GM18526 (cell line): ENCODE measurements around the gene FAM111A.

Source experiments
- POLR2A ChIP-seq: IDR thresholded peaks from 3 replicates; pipeline ENCODE4 v1.6.1; 2011; ENCODE audit not compliant: insufficient read length; ENCODE audit errors: extremely low read depth

Gene FAM111A

DNA sequence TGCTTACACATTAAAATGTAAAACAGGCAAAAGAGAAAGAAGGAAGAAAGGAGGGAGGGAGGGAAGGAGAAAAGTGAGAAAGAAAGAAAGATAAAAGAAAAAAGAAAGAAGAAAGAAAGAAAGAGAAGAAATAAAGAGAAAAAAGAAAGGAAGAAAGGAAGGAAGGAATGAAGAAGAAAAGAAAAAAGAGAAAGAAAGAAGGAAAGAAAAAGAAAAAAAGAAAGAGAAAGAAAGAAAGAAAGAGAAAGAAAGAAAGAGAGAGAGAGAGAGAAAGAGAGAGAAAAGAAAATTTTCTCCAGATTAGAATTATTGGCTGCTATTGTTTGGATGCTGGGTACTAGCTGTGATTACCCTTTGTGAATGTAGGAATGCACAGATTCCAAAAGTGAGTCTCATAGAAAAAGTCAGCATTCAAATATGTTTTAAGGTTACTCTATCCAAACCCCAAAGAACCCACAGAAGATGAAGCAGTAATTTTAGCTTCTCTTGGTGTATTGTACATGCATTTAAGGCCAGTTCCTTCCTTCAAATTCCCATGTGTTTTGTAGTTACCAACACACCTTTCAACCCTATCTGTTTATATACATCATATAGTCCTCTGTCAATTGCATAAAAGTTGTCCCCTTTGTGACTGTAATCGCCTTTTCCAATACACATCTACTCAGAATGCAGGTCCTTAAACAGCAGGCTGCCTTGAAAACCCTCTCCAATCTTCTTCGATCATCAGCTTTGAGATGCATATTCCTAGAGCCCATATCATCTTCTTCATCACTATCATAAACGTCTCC, 789 bp upstream of the FAM111A start:
- no peak for TF ChIP-seq POLR2A

DNA sequence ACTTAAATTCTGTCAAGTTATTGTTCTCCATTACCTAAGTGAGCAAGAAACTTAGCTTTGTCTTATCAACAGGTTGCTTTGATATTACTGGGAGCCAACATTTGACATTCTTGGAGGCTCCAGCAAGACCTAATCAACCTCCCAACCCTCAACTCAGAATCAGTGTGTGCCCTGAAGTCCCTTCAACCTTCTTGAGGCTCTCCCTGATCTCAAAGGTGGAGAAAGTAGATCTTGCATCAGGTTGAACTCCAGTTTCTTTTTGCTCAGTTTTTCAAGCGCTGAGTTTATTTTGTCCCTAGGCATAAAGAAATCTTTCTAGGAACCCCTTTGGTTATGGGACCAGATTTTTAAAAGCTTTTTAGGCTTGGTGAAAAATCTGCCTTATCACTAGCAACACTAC, 1.4 kb downstream of the FAM111A start:
- no peak for TF ChIP-seq POLR2A

DNA sequence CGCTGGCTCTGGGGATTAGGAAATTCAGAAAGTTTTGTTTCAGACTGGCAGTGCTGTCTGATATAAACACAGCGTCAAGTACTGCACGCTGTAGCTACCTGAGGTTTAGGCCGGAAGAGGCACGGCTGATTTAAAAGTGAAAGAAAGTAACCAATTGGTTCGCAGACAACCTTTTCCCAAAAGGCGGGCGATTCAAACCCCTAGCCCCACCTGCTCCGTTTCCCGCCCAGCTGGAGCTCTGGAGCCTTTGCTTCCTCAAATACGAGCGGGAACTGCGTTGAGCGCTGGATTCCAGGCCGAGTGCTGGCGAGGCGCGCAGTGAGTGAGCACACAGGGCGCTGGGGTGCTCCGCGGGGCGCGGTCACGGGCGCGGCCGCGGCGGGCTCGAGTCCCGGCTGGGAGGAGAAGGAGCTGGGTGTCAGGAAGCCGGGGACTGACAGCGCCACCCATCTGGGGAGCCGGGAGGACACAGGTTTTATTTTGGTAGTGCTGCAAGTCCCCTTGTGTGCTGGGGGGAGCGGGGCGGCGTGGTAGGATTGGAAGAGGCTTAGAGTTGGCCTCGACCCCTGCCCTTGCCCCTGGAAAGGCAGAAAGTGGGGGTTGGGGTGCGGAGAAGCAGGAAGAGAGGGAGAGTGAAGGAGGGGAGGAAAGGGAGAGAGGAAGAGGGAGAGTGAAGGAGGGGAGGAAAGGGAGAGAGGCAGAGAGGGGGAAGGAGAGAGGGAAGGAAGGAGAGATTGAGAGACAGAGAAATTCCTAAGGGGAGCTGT, 2.1 kb downstream of the FAM111A start:
- TF ChIP-seq POLR2A, result peak; percentile 63

DNA sequence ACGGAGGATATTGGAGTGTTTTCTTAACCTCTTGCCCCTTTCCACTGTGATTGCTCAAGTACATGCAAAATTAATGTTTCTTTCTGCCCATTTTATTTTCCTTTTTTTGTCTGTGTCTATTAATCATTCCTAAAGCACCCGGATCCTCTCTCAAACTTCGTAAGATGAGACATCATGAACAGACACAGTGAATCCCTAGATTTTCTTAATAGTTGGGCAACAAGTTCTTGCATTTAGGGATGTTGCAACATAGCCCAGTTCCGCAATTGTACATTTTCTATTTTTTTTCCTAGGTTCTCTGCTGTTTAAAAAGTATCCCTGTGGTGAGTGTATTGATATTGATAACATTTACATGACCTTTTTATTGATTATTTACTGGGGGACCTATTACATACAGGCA, 2.9 kb downstream of the FAM111A start:
- TF ChIP-seq POLR2A, result no peak

DNA sequence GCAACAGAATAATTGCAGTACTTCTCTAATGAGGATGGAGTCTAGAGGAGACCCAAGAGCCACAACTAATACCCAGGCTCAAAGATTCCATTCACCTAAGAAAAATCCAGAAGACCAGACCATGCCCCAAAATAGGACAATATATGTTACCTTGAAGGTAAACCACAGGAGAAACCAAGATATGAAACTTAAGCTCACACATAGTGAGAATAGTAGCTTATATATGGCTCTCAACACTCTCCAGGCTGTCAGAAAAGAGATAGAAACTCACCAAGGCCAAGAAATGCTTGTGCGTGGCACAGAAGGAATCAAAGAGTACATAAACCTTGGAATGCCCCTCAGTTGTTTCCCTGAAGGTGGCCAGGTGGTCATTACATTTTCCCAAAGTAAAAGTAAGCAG, 9.1 kb downstream of the FAM111A start:
- TF ChIP-seq POLR2A, result no peak

DNA sequence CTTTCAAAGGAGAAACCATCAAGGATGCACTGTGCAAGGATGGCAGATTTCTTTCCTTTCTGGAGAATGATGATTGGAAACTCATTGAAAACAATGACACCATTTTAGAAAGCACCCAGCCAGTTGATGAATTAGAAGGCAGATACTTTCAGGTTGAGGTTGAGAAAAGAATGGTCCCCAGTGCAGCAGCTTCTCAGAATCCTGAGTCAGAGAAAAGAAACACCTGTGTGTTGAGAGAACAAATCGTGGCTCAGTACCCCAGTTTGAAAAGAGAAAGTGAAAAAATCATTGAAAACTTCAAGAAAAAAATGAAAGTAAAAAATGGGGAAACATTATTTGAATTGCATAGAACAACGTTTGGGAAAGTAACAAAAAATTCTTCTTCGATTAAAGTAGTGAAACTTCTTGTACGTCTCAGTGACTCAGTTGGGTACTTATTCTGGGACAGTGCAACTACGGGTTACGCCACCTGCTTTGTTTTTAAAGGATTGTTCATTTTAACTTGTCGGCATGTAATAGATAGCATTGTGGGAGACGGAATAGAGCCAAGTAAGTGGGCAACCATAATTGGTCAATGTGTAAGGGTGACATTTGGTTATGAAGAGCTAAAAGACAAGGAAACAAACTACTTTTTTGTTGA, 9.8 kb downstream of the FAM111A start:
- no peak for TF ChIP-seq POLR2A

DNA sequence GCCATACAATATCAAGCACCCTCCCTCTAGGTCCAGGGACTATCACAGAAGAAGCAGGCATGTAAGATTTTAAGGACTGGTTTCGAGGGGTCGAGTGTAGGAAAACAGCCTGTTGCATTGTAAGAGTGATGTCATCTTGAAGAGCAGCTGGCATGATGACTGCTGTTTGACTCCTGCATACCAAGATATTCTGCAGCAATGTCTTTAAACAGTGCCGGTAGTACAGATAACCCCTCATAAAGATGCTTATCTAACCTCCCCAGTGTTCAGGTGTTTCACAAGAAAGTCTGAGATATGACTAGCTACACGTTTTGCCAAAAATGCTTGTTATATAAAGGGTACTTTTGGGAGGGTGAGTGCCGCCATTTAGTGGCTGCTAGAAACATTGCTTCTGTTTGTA, 12.0 kb downstream of the FAM111A start:
- no peak for TF ChIP-seq POLR2A

DNA sequence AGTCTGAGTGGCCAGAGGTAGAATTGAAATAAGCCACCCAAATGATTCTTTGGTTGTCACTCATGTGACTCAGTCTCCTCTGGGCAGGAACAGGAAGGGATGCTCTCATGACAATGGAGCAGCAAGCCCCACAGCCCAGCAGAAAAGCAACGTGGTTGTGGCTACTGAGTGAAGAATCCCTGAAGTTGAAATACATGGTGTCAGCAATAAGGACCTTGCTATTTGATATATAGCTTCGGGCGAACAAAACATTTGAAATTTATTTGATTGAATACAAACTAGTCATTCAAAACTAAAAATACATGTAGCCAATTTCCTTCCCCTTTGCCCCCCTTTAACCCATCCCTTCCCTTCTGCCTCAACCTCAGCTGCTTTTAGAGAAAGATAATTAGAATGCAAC, 14.8 kb downstream of the FAM111A start:
- no peak for TF ChIP-seq POLR2A

DNA sequence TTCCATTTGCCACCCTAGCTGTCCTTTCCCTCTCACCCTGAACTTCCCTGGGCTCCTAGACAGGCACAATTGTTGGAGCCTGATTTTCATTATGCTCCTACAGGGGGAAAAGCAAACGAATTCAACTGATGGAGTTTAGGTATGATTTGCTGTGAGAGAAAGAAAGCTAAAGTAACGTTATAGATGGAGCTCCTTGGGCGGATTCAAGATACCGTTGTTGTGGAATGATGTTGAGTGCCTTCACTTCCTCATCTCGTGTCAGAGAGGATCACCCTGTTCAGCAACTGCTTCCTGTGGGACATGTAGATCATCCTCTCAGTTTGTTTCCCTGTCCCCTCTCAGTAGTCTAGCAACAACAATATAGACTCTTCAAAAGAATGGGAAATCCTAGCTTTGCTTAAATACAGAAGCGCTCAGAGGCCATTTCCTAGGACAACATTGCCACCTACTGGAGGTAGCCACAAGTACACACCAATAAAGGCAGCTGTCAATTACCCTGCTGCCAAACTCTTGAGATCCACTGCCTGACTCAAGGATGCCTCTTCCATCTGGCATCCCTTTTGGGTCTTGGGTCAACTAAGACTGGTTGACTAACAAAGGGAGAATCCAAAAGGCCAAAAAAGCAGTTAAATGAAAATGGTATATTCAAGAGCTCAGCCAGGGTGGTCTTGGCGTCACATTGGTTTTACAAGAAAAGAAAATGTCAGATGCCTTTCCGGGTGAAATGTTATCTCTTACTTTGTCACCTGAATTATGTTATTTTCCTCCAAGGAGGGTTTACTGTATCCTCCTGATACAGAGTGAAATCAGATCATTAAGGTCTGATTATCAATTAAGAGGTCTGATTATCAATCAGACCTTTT, 15.8 kb downstream of the FAM111A start:
- no peak for TF ChIP-seq POLR2A

DNA sequence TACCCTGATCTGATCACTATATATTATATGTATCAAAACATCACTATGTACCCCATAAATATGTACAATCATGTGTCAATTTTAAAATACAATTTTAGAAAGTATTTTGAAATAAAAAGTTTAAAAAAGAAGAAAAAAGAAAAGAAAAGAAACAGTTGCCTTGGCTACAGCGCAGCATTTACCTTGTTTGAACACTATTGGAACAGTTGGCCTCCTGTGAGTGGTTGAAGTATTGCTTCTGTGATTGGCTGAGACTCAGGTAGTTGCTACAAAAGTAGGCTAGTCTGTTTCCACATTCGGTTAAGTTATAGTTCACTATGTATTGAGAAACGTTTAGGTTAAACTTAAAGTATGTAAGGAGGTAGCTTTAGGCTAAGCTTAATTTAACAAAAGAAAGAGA, 21.4 kb downstream of the FAM111A start:
- TF ChIP-seq POLR2A, result no peak

DNA sequence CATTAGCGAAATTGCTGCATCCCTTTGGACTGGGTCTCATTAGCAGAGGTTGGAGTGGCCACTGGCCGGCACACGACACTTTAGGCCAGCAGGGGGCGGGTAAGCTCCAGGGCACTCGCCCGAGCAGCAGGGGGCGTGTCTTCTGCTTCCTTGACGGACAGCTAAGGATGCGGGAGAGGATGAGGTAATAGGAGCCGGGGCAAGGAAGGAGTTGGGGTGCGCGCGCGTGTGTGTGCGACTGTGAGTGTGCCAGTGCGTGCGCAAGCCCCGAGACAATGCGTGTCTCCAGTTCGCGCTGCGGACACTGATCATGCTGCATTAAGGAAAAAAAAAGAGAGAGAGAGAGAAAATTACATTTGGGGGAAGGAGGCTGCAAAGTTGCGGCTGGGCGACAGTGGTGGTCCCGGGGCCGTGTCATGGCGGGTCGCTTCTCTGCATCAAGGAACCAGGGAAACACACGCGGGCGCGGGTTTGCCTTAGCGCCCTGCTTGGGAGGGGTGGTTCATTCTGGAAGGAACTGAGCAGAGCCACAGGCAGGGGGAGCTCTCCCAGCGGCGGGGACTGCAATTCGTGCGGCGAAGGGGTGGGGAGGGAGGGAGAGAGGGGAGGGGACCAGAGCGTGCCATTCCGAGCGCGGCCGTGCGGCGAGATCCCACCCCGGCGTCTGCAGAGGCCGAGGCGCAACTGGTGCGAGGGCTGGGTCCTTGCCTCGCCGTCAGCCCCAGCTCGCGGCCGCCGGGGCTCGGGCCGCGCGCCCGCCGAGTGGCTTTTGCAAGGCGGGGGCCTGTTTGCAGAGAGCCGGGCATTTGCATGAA, 29.1 kb downstream of the FAM111A start, which contains the start of gene DTX4:
DTX4 (plus strand) TSS at position 625 of the 815 bp plus-strand sequence. CDS start 464 bp downstream, outside the sequence.
- TF ChIP-seq POLR2A, result peak; percentile 19

DNA sequence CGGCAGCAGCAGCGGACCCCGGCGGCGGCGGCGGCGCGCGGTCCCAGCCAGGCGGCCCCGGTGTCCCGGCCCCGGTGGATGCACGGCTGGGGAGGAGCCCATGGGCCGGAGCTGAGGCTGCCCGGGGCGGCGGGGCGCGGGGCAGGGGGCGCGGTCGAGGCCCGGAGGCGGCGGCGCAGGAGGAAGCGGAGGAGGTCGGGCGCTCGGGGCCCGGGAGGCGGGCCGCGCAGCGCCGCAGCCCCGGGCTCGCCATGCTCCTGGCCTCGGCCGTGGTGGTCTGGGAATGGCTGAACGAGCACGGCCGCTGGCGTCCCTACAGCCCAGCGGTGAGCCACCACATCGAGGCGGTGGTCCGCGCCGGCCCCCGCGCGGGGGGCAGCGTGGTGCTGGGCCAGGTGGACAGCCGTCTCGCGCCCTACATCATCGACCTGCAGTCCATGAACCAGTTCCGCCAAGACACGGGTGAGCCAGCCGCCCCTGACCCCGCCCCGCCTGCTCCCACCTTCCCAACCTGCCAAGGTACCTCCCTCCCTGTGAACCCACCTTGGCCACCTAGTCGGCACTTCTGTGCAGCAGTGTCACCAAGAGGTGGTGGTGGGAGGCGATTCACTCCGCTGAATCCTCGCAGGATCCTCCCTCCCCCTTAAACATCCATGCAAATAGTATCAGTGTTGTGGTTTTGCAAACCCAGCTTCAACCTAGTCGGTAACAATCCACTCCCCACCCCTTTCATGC, 29.9 kb downstream of the FAM111A start:
- TF ChIP-seq POLR2A, result no peak
